CD14-positive monocyte (primary cell): ENCODE results near the gene CHCHD6. TPM values are rescaled to one million over a fixed set of nuclear protein-coding genes. Genes with fewer than 3 reads are reported as not detected.

ENCODE experiments used
- DNase-seq, 3 donors: peaks; one replicate each; pipeline ENCODE4 v3.0.0-alpha.2; 2011 to 2022
- H2AFZ ChIP-seq: 2 replicates; pipeline ENCODE4 v1.6.0; 2012; ENCODE audit warnings: mild to moderate bottlenecking, low read depth, low read length, inconsistent platforms; ENCODE audit not compliant: insufficient read depth, poor library complexity, severe bottlenecking
- H3K27ac ChIP-seq, 2 donors: 1 replicate in 1 of 2; 2 replicates in 1 of 2; pipeline ENCODE4 v1.5.1; 2012 to 2013; ENCODE audit warnings: low read length in 2 of 2, control low read depth in 1 of 2, inconsistent platforms in 1 of 2, low read depth in 1 of 2, mild to moderate bottlenecking in 1 of 2
- H3K27me3 ChIP-seq, 2 donors: one replicate each; pipeline versions ENCODE4 v1.6.0 to v1.6.1; 2011 to 2013; ENCODE audit warnings: low read length in 2 of 2; ENCODE audit not compliant: control insufficient read depth in 2 of 2, insufficient read depth in 2 of 2
- H3K36me3 ChIP-seq, 2 donors: replicated peaks in 1 of 2; 1 replicate in 1 of 2; 2 replicates in 1 of 2; pipeline versions ENCODE4 v1.5.1 to v1.6.1; 2012 to 2013; ENCODE audit warnings: low read length in 2 of 2, control low read depth in 1 of 2, inconsistent platforms in 1 of 2, mild to moderate bottlenecking in 1 of 2; ENCODE audit not compliant: insufficient read depth in 2 of 2, control insufficient read depth in 1 of 2
- H3K4me1 ChIP-seq, 2 donors: 1 replicate in 1 of 2; 2 replicates in 1 of 2; pipeline versions ENCODE4 v1.5.1 to v1.6.1; 2012 to 2013; ENCODE audit warnings: low read length in 2 of 2, control low read depth in 1 of 2, inconsistent platforms in 1 of 2, mild to moderate bottlenecking in 1 of 2, moderate library complexity in 1 of 2; ENCODE audit not compliant: insufficient read depth in 2 of 2, control insufficient read depth in 1 of 2
- H3K4me2 ChIP-seq: replicated peaks from 2 replicates; pipeline ENCODE3; 2012; ENCODE audit warnings: low read length, moderate library complexity, mild to moderate bottlenecking; ENCODE audit not compliant: poor library complexity, severe bottlenecking; ENCODE audit errors: extremely low read depth
- H3K4me3 ChIP-seq, 3 experiments: fragments of 200-600 bp in 1 of 3; sonication (generic) in 1 of 3; replicated peaks in 1 of 3; 1 replicate in 2 of 3; 2 replicates in 1 of 3; pipeline ENCODE4 v1.5.1; 2011 to 2013; ENCODE audit warnings: low read length in 3 of 3, mild to moderate bottlenecking in 3 of 3, control low read depth in 2 of 3, low read depth in 2 of 3, inconsistent platforms in 1 of 3, moderate library complexity in 1 of 3
- H3K79me2 ChIP-seq: 2 replicates; pipeline ENCODE4 v1.6.0; 2012; ENCODE audit warnings: mild to moderate bottlenecking, control low read depth, inconsistent platforms, low read length, moderate library complexity; ENCODE audit not compliant: insufficient read depth
- H3K9ac ChIP-seq: 2 replicates; pipeline ENCODE4 v1.6.0; 2017; ENCODE audit warnings: low read length, mild to moderate bottlenecking; ENCODE audit not compliant: insufficient read depth, poor library complexity, severe bottlenecking
- H3K9me3 ChIP-seq, 2 donors: replicated peaks in 1 of 2; 1 replicate in 1 of 2; 2 replicates in 1 of 2; pipeline versions ENCODE4 v1.5.1 to v1.6.1; 2012 to 2013; ENCODE audit warnings: low read length in 2 of 2, control low read depth in 1 of 2; ENCODE audit not compliant: control insufficient read depth in 1 of 2, insufficient read depth in 1 of 2
- H4K20me1 ChIP-seq: 2 replicates; pipeline ENCODE4 v1.6.0; 2012; ENCODE audit warnings: mild to moderate bottlenecking, low read length, control low read depth, moderate library complexity; ENCODE audit not compliant: insufficient read depth
- H3K27ac Mint-ChIP-seq, 7 donors: one replicate each; pipeline ENCODE4 v1.8.0; 2020; ENCODE audit warnings: mild to moderate bottlenecking in 7 of 7, mixed read lengths in 7 of 7, moderate library complexity in 6 of 7, inconsistent platforms in 2 of 7
- H3K27me3 Mint-ChIP-seq, 3 donors: one replicate each; pipeline ENCODE4 v1.8.0; 2021 to 2022; ENCODE audit warnings: low read depth in 3 of 3, mild to moderate bottlenecking in 3 of 3, mixed read lengths in 3 of 3, moderate library complexity in 3 of 3, inconsistent platforms in 1 of 3
- H3K36me3 Mint-ChIP-seq, 2 donors: one replicate each; pipeline ENCODE4 v1.8.0; 2020; ENCODE audit warnings: mixed read lengths in 2 of 2, inconsistent platforms in 1 of 2, mild to moderate bottlenecking in 1 of 2
- H3K4me1 Mint-ChIP-seq: one replicate; pipeline ENCODE4 v1.8.0; 2020; ENCODE audit warnings: mild to moderate bottlenecking, mixed read lengths
- H3K4me3 Mint-ChIP-seq, 2 donors: one replicate each; pipeline ENCODE4 v1.8.0; 2020; ENCODE audit warnings: mild to moderate bottlenecking in 2 of 2, mixed read lengths in 2 of 2, moderate library complexity in 1 of 2
- H3K9me3 Mint-ChIP-seq, 7 donors: one replicate each; pipeline ENCODE4 v1.8.0; 2020 to 2022; ENCODE audit warnings: mixed read lengths in 7 of 7, mild to moderate bottlenecking in 6 of 7, moderate library complexity in 6 of 7, inconsistent platforms in 2 of 7
- WGBS: methylation state at CpG from one replicate; pipeline ENCODE4 v1.1.5; 2013; ENCODE audit warnings: missing lambda C conversion rate; ENCODE audit not compliant: insufficient coverage; 5-methylcytosine and 5-hydroxymethylcytosine counted together
- intact Hi-C, 2 donors: fragments of 100-400 bp; cut with micrococcal nuclease; formaldehyde crosslinking; loops; one replicate each; pipeline versions ENCODE4 v1.15.0 to v1.15.1; 2023
- polyA plus RNA-seq, 3 donors: library from polyadenylated mRNA; depleted of rRNA in 1 of 3; unstranded in 2 of 3; stranded (reverse) in 1 of 3; fragments of 300-500 nt in 2 of 3; fragments of >200 nt in 1 of 3; fragmentation: Illumina TruSeq in 2 of 3; gene quantifications; 1 replicate in 2 of 3; 2 replicates in 1 of 3; pipeline ENCODE4 v1.2.3, GENCODE V29; 2012 to 2021
- TF ChIP-seq, protein P1 (sequence below): fragments of 200-600 bp; IDR thresholded peaks from one replicate; pipeline ENCODE4 v1.8.0; 2022; ENCODE audit warnings: antibody characterized with exemption, mild to moderate bottlenecking

Gene CHCHD6
- polyA plus RNA-seq, 3 donors: 1.1 to 1.8 (median 1.8) TPM

- Histone ChIP-seq H3K4me1 (no peaks in the 10 kb centered on the region), H3K4me2 (no peak overlapping the region), H3K9me3 (no peaks in the 10 kb centered on the region), H3K9ac (no peak overlapping the region), H3K79me2 (no peaks in the 10 kb centered on the region), H3K36me3 (no peaks in the 10 kb centered on the region), H3K27ac (no peak overlapping the region), H2AFZ (no peak overlapping the region), H3K27me3 (no peaks in the 10 kb centered on the region), H3K4me3 (no peak overlapping the region), H4K20me1 (no peaks in the 10 kb centered on the region)
- WGBS: 85% methylated on average over 8 of the region's 8 CpGs
- no peaks in the 10 kb centered on the region for H3K36me3 Mint-ChIP-seq
- H3K4me3 Mint-ChIP-seq: no peak overlapping the region
- H3K27ac Mint-ChIP-seq: peak overlapping the region in 1 of 7 donors; percentile 15
- intact Hi-C loops: no loop called here
- H3K4me1 Mint-ChIP-seq: no peaks in the 10 kb centered on the region
- no peak for DNase-seq
- H3K27me3 Mint-ChIP-seq: peaks cover 0 to 1% (median 0%) of the 10 kb centered on the region in 3 donors
- H3K9me3 Mint-ChIP-seq: no peaks in the 10 kb centered on the region
- TF ChIP-seq, protein P1, sequence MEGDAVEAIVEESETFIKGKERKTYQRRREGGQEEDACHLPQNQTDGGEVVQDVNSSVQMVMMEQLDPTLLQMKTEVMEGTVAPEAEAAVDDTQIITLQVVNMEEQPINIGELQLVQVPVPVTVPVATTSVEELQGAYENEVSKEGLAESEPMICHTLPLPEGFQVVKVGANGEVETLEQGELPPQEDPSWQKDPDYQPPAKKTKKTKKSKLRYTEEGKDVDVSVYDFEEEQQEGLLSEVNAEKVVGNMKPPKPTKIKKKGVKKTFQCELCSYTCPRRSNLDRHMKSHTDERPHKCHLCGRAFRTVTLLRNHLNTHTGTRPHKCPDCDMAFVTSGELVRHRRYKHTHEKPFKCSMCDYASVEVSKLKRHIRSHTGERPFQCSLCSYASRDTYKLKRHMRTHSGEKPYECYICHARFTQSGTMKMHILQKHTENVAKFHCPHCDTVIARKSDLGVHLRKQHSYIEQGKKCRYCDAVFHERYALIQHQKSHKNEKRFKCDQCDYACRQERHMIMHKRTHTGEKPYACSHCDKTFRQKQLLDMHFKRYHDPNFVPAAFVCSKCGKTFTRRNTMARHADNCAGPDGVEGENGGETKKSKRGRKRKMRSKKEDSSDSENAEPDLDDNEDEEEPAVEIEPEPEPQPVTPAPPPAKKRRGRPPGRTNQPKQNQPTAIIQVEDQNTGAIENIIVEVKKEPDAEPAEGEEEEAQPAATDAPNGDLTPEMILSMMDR: no peak
Measured at GRCh38 chr3:127006781-127007436, 302.9 kb downstream of the CHCHD6 start.

DNA sequence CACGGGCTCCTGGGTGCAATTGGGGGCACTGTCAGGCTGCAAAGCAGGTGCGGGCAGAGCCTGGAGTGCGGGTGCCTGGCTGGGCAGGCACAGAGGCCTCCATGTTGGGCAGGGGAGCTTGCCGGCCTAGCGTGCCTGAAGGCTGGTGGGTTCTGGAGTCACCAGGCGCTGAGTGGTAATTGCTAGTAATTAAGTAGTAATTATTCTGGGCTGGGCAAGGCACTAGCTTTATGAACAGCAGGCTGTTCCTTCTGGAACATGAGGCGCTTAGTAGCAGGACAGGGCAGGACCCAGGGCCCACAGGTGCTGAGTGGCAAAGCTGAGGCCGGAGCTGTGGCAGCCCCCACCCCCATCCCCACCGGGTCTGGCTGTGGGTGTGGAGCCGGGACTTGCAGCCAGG is 304.2 kb downstream of the CHCHD6 start:
- H3K9ac ChIP-seq: no peak overlapping the region
- DNase-seq: no peak
- H3K4me3 ChIP-seq: no peak overlapping the region
- WGBS: 84% methylated on average over 6 of the region's 10 CpGs
- H3K27ac ChIP-seq: no peak overlapping the region
- no peaks in the 10 kb centered on the region for H4K20me1 ChIP-seq
- TF ChIP-seq, protein P1: no peak
- no peaks in the 10 kb centered on the region for H3K27me3 Mint-ChIP-seq
- no peaks in the 10 kb centered on the region for H3K36me3 ChIP-seq
- H3K27me3 ChIP-seq: no peaks in the 10 kb centered on the region
- H2AFZ ChIP-seq: no peak overlapping the region
- intact Hi-C loops: no loop called here
- no peak overlapping the region for H3K4me2 ChIP-seq
- no peaks in the 10 kb centered on the region for H3K9me3 ChIP-seq
- H3K79me2 ChIP-seq: no peaks in the 10 kb centered on the region
- no peaks in the 10 kb centered on the region for H3K9me3 Mint-ChIP-seq
- H3K4me3 Mint-ChIP-seq: no peak overlapping the region
- H3K27ac Mint-ChIP-seq: no peak overlapping the region
- H3K36me3 Mint-ChIP-seq: no peaks in the 10 kb centered on the region
- H3K4me1 Mint-ChIP-seq: no peaks in the 10 kb centered on the region
- H3K4me1 ChIP-seq: no peaks in the 10 kb centered on the region
